IgD-negative memory B cell (primary cell): ENCODE data around the gene OR10G3. TPM values are rescaled to one million over a fixed set of nuclear protein-coding genes. Genes with fewer than 3 reads are reported as not detected.
"Not testable (repeated sequence)": the region's sequence is repeated elsewhere in the genome, so short reads cannot be mapped to it uniquely, and the experiment has no call there.

Experiments used
- H3K27ac Mint-ChIP-seq, 3 donors: one replicate each; pipeline ENCODE4 v1.8.0; 2020 to 2022; ENCODE audit warnings: mild to moderate bottlenecking in 3 of 3, mixed read lengths in 3 of 3, moderate library complexity in 1 of 3
- H3K27me3 Mint-ChIP-seq: one replicate; pipeline ENCODE4 v1.8.0; 2021; ENCODE audit warnings: mixed read lengths
- H3K36me3 Mint-ChIP-seq: one replicate; pipeline ENCODE4 v1.8.0; 2020; ENCODE audit warnings: mild to moderate bottlenecking, mixed read lengths
- H3K4me1 Mint-ChIP-seq, 3 donors: one replicate each; pipeline ENCODE4 v1.8.0; 2020 to 2022; ENCODE audit warnings: mixed read lengths in 3 of 3, mild to moderate bottlenecking in 1 of 3
- H3K4me3 Mint-ChIP-seq, 4 donors: one replicate each; pipeline ENCODE4 v1.8.0; 2020 to 2022; ENCODE audit warnings: mild to moderate bottlenecking in 4 of 4, mixed read lengths in 4 of 4, moderate library complexity in 3 of 4
- H3K9me3 Mint-ChIP-seq, 3 donors: one replicate each; pipeline ENCODE4 v1.8.0; 2020 to 2021; ENCODE audit warnings: mixed read lengths in 3 of 3, mild to moderate bottlenecking in 1 of 3
- polyA plus RNA-seq: library from polyadenylated mRNA; unstranded; fragments of 300-500 nt; fragmentation: Illumina TruSeq; gene quantifications from one replicate; pipeline ENCODE4 v1.2.3, GENCODE V29; 2021

OR10G3 gene, protein sequence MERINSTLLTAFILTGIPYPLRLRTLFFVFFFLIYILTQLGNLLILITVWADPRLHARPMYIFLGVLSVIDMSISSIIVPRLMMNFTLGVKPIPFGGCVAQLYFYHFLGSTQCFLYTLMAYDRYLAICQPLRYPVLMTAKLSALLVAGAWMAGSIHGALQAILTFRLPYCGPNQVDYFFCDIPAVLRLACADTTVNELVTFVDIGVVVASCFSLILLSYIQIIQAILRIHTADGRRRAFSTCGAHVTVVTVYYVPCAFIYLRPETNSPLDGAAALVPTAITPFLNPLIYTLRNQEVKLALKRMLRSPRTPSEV
- polyA plus RNA-seq, result not detected

GRCh38 chr14:21579976-21580375 is at the start of gene OR10G3:
Gene OR10G3 (minus strand): TSS chr14:21580076. CDS start chr14:21570744, 9,332 bp downstream.
- Mint-ChIP-seq H3K27ac (no peak within 1 kb of the TSS), H3K4me3 (no peak within 1 kb of the TSS), H3K4me1 (no peaks in the 10 kb centered on the region), H3K9me3 (peaks cover 0 to 2% (median 0%) of the 10 kb centered on the region in 3 donors), H3K27me3 (peaks cover 1% of the 10 kb centered on the region), H3K36me3 (no peaks in the 10 kb centered on the region)

GRCh38 chr14:21626491-21627230 is 46.8 kb upstream of the OR10G3 start:
- no peak overlapping the region for H3K4me3 Mint-ChIP-seq
- peaks cover 13% of the 10 kb centered on the region for H3K27me3 Mint-ChIP-seq
- no peaks in the 10 kb centered on the region for H3K36me3 Mint-ChIP-seq
- no peak overlapping the region for H3K27ac Mint-ChIP-seq
- peaks cover 2 to 5% (median 5%) of the 10 kb centered on the region in 3 donors for H3K9me3 Mint-ChIP-seq
- no peaks in the 10 kb centered on the region for H3K4me1 Mint-ChIP-seq

- H3K27ac Mint-ChIP-seq, result no peak overlapping the region
Measured at GRCh38 chr14:21617614-21618013, 37.7 kb upstream of the OR10G3 start.

GRCh38 chr14:21614240-21614639 is 34.4 kb upstream of the OR10G3 start:
- no peaks in the 10 kb centered on the region for H3K9me3 Mint-ChIP-seq
- no peak overlapping the region for H3K4me3 Mint-ChIP-seq
- H3K4me1 Mint-ChIP-seq, result no peaks in the 10 kb centered on the region
- H3K36me3 Mint-ChIP-seq, result no peaks in the 10 kb centered on the region
- peaks cover 2% of the 10 kb centered on the region for H3K27me3 Mint-ChIP-seq
- no peak overlapping the region for H3K27ac Mint-ChIP-seq

More at GRCh38 chr14:21617614-21618013, 37.7 kb upstream of the OR10G3 start:
- Mint-ChIP-seq H3K4me3 (no peak overlapping the region), H3K4me1 (no peaks in the 10 kb centered on the region), H3K27me3 (peaks cover 2% of the 10 kb centered on the region), H3K36me3 (no peaks in the 10 kb centered on the region), H3K9me3 (no peaks in the 10 kb centered on the region)

DNA sequence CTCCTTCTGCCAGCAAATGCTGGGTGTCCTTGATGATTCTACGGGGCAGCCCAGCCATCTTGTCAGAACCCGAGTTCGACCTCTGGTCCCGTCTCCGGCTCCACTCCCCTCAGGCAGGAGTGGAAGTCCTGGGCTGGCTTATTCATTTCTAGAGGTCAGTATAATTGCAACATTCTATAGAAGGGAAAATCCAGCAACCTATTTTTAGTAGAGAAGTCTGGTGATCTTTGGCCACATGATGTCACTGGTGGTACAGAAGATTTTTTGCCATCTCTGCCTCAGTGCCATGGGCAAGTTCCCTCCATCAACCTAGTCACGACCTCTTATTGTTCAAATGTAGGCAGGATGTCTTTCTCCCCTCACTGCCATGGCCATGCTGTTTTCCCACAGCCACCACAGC is 32.4 kb upstream of the OR10G3 start:
- Mint-ChIP-seq H3K27ac (no peak overlapping the region), H3K4me1 (no peaks in the 10 kb centered on the region), H3K9me3 (no peaks in the 10 kb centered on the region), H3K4me3 (no peak overlapping the region), H3K36me3 (no peaks in the 10 kb centered on the region), H3K27me3 (no peaks in the 10 kb centered on the region)

GRCh38 chr14:21602181-21602580 is 22.3 kb upstream of the OR10G3 start:
- not testable (repeated sequence) for H3K4me1 Mint-ChIP-seq, H3K36me3 Mint-ChIP-seq, H3K4me3 Mint-ChIP-seq, H3K9me3 Mint-ChIP-seq, H3K27me3 Mint-ChIP-seq
- H3K27ac Mint-ChIP-seq, result peak overlapping the region in 1 of 3 donors; percentile 38

GRCh38 chr14:21589317-21589716 is 9.4 kb upstream of the OR10G3 start:
- peaks cover 4% of the 10 kb centered on the region for H3K36me3 Mint-ChIP-seq
- H3K4me3 Mint-ChIP-seq, result peak overlapping the region in 1 of 4 donors; percentile 18
- H3K27me3 Mint-ChIP-seq, result peaks cover 2% of the 10 kb centered on the region
- H3K4me1 Mint-ChIP-seq, result no peaks in the 10 kb centered on the region
- H3K27ac Mint-ChIP-seq, result no peak overlapping the region
- peaks cover 3 to 22% (median 12%) of the 10 kb centered on the region in 3 donors for H3K9me3 Mint-ChIP-seq

DNA sequence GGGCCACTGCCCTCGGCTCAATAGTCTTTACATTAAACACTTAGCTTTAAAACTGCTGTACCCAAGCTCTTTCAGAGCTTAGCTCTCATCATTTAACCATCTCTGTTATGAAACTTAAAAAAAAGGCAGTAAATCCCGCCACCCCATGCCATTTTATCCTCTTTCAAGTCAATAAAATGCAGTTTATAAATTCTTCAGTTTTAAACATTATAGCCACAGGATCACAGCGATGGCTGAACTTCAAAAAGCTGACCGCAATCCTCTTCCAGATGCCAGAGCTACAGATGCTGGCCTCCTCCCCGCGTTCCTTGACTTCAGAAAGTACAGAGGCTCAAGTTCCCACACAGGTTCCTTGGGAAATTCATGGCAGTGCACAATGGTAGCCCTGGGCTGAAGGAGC is 4.2 kb downstream of the OR10G3 start:
- H3K4me3 Mint-ChIP-seq, result no peak overlapping the region
- H3K27me3 Mint-ChIP-seq, result peaks cover 9% of the 10 kb centered on the region

GRCh38 chr14:21572604-21573003 is 7.3 kb downstream of the OR10G3 start:
- H3K27me3 Mint-ChIP-seq, result peaks cover 16% of the 10 kb centered on the region
- no peaks in the 10 kb centered on the region for H3K4me1 Mint-ChIP-seq
- no peak overlapping the region for H3K27ac Mint-ChIP-seq
- peaks cover 0 to 8% (median 0%) of the 10 kb centered on the region in 3 donors for H3K9me3 Mint-ChIP-seq
- no peak overlapping the region for H3K4me3 Mint-ChIP-seq
- H3K36me3 Mint-ChIP-seq, result peaks cover 4% of the 10 kb centered on the region

More for the DNA sequence above, 4.2 kb downstream of the OR10G3 start:
- peak overlapping the region in 1 of 3 donors; percentile 39 for H3K27ac Mint-ChIP-seq
- H3K4me1 Mint-ChIP-seq, result no peaks in the 10 kb centered on the region
- H3K9me3 Mint-ChIP-seq, result peaks cover 0 to 8% (median 0%) of the 10 kb centered on the region in 3 donors
- H3K36me3 Mint-ChIP-seq, result peaks cover 4% of the 10 kb centered on the region

DNA sequence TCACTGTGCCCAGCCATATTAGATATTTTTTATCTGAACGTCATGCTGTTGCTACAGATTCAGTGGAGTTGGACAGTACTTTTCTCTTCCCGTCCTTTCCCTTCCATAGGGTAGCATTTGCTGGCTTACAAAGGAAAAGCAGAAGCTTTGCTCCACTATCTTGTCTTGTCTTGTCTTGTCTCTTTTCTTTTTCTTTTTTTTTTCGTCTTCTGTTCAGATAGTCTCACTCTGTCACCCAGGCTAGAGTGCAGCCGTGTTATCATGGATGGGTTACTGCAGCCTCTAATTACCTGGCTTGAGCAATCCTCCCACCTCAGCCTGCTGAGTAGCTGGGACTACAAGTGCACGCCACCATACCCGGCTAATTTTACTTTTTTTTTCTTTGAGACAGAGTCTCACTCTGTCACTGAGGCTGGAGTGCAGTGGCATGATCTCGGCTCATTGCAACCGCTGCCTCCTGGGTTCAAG is 21.1 kb downstream of the OR10G3 start:
- peaks cover 1% of the 10 kb centered on the region for H3K27me3 Mint-ChIP-seq
- H3K9me3 Mint-ChIP-seq, result no peaks in the 10 kb centered on the region
- H3K4me3 Mint-ChIP-seq, result no peak overlapping the region
- no peaks in the 10 kb centered on the region for H3K36me3 Mint-ChIP-seq
- H3K27ac Mint-ChIP-seq, result no peak overlapping the region
- peaks cover 0 to 4% (median 4%) of the 10 kb centered on the region in 3 donors for H3K4me1 Mint-ChIP-seq

DNA sequence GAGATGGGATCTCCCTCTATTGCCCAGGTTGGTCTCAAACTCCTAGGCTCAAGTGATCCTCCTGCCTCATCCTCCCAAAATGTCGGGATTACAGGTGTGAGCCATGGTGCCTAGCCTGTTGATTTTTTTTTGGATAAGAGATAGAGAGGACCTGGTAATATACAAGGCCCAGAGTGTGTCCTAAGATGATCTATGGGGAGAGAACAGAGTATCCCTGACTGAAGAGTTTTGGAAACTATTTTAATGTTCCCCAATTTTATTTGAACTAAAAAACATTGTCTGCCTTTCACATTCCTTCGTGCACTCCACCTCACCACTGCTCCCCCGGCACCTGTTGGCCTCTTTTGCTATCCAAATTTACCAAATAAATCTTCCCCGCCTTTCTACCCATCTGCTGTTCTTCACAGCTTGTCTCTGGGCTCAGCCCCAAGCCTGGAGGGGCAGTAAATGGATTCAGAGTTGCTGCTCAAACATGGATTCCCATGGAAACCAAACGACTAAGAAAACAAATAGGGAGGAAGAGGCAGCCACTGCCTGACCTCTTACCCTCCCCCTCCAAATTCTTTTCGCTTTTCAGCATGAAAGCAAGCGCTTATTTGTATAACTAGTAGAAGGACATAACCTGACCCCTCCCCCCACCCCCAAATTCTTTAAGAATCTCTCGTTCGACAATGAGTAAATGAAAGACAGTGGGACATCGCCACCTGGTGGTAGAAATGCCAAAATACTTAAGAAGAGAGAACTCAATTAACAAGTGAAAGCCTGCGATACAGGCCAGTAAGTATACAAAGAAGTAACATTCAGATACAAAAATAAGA is 22.6 kb downstream of the OR10G3 start:
- Mint-ChIP-seq H3K4me3 (peak overlapping the region in 3 of 4 donors; percentile 38 to 60 (median 41)), H3K36me3 (no peaks in the 10 kb centered on the region), H3K9me3 (no peaks in the 10 kb centered on the region), H3K4me1 (peaks cover 0 to 4% (median 4%) of the 10 kb centered on the region in 3 donors), H3K27me3 (peaks cover 1% of the 10 kb centered on the region), H3K27ac (peak overlapping the region in 1 of 3 donors; percentile 50)

- no peaks in the 10 kb centered on the region for H3K9me3 Mint-ChIP-seq
- H3K4me1 Mint-ChIP-seq, result peaks cover 0 to 4% (median 4%) of the 10 kb centered on the region in 3 donors
- H3K27ac Mint-ChIP-seq, result no peak overlapping the region
- no peaks in the 10 kb centered on the region for H3K36me3 Mint-ChIP-seq
- H3K4me3 Mint-ChIP-seq, result no peak overlapping the region
- peaks cover 1% of the 10 kb centered on the region for H3K27me3 Mint-ChIP-seq
Measured at GRCh38 chr14:21556378-21557083, 23.3 kb downstream of the OR10G3 start.

DNA sequence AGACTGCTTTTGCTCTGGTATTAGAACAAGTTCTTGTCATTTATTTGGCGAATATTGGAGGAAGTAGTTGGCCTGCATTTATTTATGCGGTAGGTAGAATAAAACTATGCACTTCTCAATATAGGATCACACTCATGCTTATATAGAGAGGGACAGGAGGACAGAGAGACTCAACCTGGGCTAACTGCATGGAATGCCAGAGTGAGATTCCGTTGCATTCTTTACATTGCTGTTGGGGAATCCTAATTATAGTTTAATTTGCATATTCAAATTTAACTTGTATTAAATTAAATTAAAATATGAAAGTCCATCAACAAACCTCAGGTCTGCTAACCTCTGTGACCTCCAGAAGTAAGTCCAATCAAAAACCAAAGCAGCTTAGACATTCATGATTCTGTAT is 26.6 kb downstream of the OR10G3 start:
- H3K4me1 Mint-ChIP-seq, result peaks cover 0 to 4% (median 4%) of the 10 kb centered on the region in 3 donors
- no peak overlapping the region for H3K4me3 Mint-ChIP-seq
- H3K36me3 Mint-ChIP-seq, result no peaks in the 10 kb centered on the region
- peaks cover 6% of the 10 kb centered on the region for H3K27me3 Mint-ChIP-seq
- H3K27ac Mint-ChIP-seq, result no peak overlapping the region
- H3K9me3 Mint-ChIP-seq, result no peaks in the 10 kb centered on the region

GRCh38 chr14:21544588-21544987 is 35.3 kb downstream of the OR10G3 start:
- not testable (repeated sequence) for H3K9me3 Mint-ChIP-seq, H3K4me3 Mint-ChIP-seq, H3K4me1 Mint-ChIP-seq, H3K36me3 Mint-ChIP-seq, H3K27me3 Mint-ChIP-seq
- H3K27ac Mint-ChIP-seq, result peak overlapping the region in 1 of 3 donors; percentile 57
